Thoracic aorta (tissue), 2 donors: ENCODE results near the gene CDK16. TPM values are rescaled to one million over a fixed set of nuclear protein-coding genes. Genes with fewer than 3 reads are reported as not detected.
"Not testable (repeated sequence)": the region's sequence is repeated elsewhere in the genome, so short reads cannot be mapped to it uniquely, and the experiment has no call there.

Source experiments
- ATAC-seq: fragments of 150-250 bp; one replicate; pipeline ENCODE4 v1.8.0; 2017; ENCODE audit warnings: low read depth; ENCODE audit not compliant: insufficient number of reproducible peaks, low FRiP score
- DNase-seq: peaks from one replicate; pipeline ENCODE4 v3.0.0-alpha.2; 2020; ENCODE audit warnings: low spot score
- H3K27ac ChIP-seq, 2 donors: fragments of 200-600 bp; sonication (generic); 1 replicate in 1 of 2; 2 replicates in 1 of 2; pipeline ENCODE4 v1.5.1; 2016; ENCODE audit warnings: mild to moderate bottlenecking in 2 of 2, moderate library complexity in 2 of 2
- H3K27me3 ChIP-seq: fragments of 200-600 bp; sonication (generic); replicated peaks from 2 replicates; pipeline ENCODE4 v1.6.0; 2016; ENCODE audit warnings: mild to moderate bottlenecking; ENCODE audit not compliant: insufficient read depth
- H3K36me3 ChIP-seq: fragments of 200-600 bp; sonication (generic); one replicate; pipeline ENCODE4 v1.5.1; 2016
- H3K4me1 ChIP-seq, 2 donors: fragments of 200-600 bp; sonication (generic); 1 replicate in 1 of 2; 2 replicates in 1 of 2; pipeline versions ENCODE4 v1.5.1 to v1.6.0; 2016; ENCODE audit warnings: low read depth in 2 of 2, mild to moderate bottlenecking in 1 of 2; ENCODE audit not compliant: control insufficient read depth in 1 of 2
- H3K4me3 ChIP-seq: fragments of 200-600 bp; sonication (generic); 2 replicates; pipeline ENCODE4 v1.5.1; 2016; ENCODE audit warnings: mild to moderate bottlenecking
- H3K9me3 ChIP-seq: fragments of 200-600 bp; sonication (generic); 2 replicates; pipeline ENCODE4 v1.5.1; 2016
- CTCF ChIP-seq: fragments of 200-600 bp; sonication (generic); IDR thresholded peaks from one replicate; pipeline ENCODE4 v1.5.1; 2019; ENCODE audit warnings: antibody characterized with exemption
- total RNA-seq, 2 donors: library from RNA; depleted of rRNA; stranded (reverse); fragments of >200 nt; gene quantifications; one replicate each; pipeline versions ENCODE4 v1.1.0 to v1.2.3, GENCODE V29; 2016

The CDK16 gene
- total RNA-seq, 2 donors from 2014 or later = 66.7 to 74.6 TPM

DNA sequence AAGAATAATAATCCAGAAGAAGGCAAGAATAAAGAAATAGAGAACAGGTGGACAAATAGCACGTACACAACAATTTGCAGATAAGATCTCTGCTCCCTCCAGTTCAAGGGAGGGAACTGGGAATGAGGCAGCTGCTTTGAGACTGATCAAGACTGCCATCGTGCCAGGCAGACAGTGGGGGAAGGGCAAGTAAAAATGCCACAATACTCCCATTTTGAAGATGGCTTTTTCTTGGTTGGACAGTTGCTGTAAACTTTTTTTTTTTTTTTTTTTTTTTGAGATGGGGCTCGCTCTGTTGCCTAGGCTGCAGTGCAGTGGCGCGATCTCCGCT is 31.5 kb downstream of the CDK16 start:
- no peak for ATAC-seq
- TF ChIP-seq CTCF = no peak
- Histone ChIP-seq H3K27me3 (no peaks in the 10 kb centered on the region), H3K36me3 (no peaks in the 10 kb centered on the region), H3K9me3 (no peaks in the 10 kb centered on the region), H3K4me3 (no peak overlapping the region), H3K27ac (no peak overlapping the region), H3K4me1 (no peaks in the 10 kb centered on the region)
- no peak for DNase-seq

DNA sequence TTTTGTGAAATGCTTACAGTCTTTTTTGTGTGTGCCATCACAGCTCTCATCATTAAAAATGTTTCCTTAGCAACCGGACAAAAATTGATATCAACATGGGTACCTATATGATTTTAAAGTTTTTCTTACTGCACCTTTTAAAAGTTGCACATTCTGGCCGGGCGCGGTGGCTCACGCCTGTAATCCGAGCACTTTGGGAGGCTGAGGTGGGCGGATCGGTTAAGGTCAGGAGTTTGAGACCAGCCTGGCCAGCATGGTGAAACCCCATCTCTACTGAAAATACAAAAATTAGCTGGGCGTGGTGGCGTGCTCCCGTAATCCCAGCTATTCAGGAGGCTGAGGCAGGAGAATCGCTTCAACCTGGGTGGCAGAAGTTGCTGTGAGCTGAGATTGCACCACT is 39.1 kb downstream of the CDK16 start:
- not testable (repeated sequence) for H3K36me3 ChIP-seq, H3K27ac ChIP-seq, H3K27me3 ChIP-seq, DNase-seq, H3K4me1 ChIP-seq, H3K9me3 ChIP-seq, ATAC-seq, H3K4me3 ChIP-seq

DNA sequence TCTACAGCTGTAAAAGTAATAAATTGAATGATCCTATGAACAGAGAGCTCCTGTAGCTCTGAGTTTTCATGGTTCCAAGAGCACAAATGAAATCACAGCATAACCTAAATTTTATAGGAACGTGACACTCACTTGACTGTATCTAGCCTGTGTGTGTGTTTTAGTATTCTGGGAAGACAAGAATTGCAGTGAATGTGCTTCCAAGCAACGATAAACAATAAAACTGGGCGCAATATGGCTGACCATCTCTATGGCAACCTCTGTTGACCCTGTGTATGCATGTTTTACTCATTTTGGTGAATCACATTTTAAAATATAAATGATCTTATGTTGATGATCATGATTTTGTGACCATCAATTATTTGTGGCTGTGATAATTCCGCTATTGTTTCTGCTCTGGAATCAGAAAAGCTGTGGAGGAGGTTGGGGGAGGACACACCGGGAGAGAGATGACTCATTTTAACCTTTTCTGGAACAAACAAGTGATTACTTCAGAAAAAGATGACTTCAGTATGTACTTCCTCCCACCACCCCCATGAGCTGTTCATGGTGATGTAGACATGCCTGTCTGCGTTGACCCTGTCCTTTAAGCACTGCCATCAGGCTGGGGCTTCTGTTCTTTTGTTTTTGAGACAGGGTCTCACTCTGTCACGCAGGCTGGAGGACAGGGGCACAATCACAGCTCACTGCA is 46.1 kb downstream of the CDK16 start:
- no peak overlapping the region for H3K4me3 ChIP-seq
- H3K36me3 ChIP-seq = no peaks in the 10 kb centered on the region
- no peak for TF ChIP-seq CTCF
- H3K9me3 ChIP-seq = no peaks in the 10 kb centered on the region
- H3K27ac ChIP-seq = no peak overlapping the region
- ATAC-seq = no peak
- no peaks in the 10 kb centered on the region for H3K27me3 ChIP-seq
- DNase-seq = no peak
- H3K4me1 ChIP-seq = no peaks in the 10 kb centered on the region

DNA sequence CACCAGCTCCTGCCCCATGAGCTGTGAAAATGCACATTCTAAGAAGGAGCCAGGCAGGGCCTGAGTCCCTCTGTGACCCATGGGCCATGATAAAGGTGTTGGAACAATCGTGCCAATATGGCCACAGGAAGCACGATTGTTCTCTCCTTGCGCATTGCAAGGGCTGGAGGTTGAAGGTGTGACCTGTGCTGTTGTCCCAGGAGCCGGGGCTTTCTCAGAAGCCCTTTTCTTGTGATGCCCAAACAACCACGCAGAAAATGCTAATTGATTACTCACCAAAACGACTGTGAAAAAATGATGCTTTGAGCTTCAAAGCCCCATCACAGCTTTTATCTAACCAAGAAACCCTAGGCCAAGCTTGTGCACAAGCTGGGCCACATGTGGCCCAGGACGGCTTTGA is 48.2 kb downstream of the CDK16 start:
- no peaks in the 10 kb centered on the region for H3K9me3 ChIP-seq
- H3K4me1 ChIP-seq = no peaks in the 10 kb centered on the region
- H3K27ac ChIP-seq = no peak overlapping the region
- DNase-seq (no peak), ATAC-seq (no peak)
- no peaks in the 10 kb centered on the region for H3K27me3 ChIP-seq
- H3K36me3 ChIP-seq = no peaks in the 10 kb centered on the region
- no peak for TF ChIP-seq CTCF
- H3K4me3 ChIP-seq = no peak overlapping the region

DNA sequence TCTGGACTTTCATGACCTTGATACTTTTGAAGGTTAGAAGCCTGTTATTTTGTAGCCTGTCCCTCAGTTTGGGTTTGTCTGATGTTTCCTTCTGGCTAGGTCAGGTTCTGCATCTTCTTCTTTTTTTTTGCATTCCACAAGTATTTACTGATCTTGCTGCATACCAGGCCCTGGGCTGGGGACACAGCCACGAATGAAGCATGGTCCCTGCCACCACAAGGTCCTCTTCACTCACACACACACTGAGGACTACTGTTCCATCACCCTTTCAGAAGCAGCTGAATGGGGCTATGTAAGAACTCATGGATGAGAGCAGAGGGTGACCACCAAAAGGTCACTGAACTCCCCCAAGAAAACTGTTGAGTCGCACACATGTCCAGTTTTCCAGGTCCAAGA is 53.5 kb downstream of the CDK16 start:
- H3K27ac ChIP-seq = no peak overlapping the region
- no peak for TF ChIP-seq CTCF
- ATAC-seq (no peak), DNase-seq (no peak)
- H3K36me3 ChIP-seq = no peaks in the 10 kb centered on the region
- no peaks in the 10 kb centered on the region for H3K27me3 ChIP-seq
- no peak overlapping the region for H3K4me3 ChIP-seq
- H3K4me1 ChIP-seq = no peaks in the 10 kb centered on the region
- no peaks in the 10 kb centered on the region for H3K9me3 ChIP-seq
